ENCODE data around the gene SLC26A8.
"Not testable (repeated sequence)": the region's sequence is repeated elsewhere in the genome, so short reads cannot be mapped to it uniquely, and the experiment has no call there.

The SLC26A8 gene

GRCh38 chr6:36015666-36016065 lies 8.8 kb downstream of the SLC26A8 start:
- Histone ChIP-seq H3K27me3 (ENCODE audit: control insufficient read depth, insufficient read depth, low read length) (no peaks in the 10 kb centered on the region), H3K27ac (ENCODE audit: low read depth, low read length) (no peak overlapping the region), H3K9me3 (ENCODE audit: control insufficient read depth, insufficient read depth, low read length) (no peaks in the 10 kb centered on the region), H3K4me3 (ENCODE audit: low read depth, low read length) (no peak overlapping the region), H3K36me3 (ENCODE audit: control insufficient read depth, insufficient read depth, low read length) (no peaks in the 10 kb centered on the region), H3K4me1 (ENCODE audit: control insufficient read depth, insufficient read depth, low read length) (peaks cover 3% of the 10 kb centered on the region; the same call in 1 of the 2 replicates), H3K9ac (ENCODE audit: low read depth, low read length) (no peak overlapping the region)

GRCh38 chr6:36000451-36000850 lies 24.0 kb downstream of the SLC26A8 start:
- Histone ChIP-seq H3K27ac (ENCODE audit: low read depth, low read length) (no peak overlapping the region), H3K4me1 (ENCODE audit: control insufficient read depth, insufficient read depth, low read length) (no peaks in the 10 kb centered on the region)

GRCh38 chr6:35993150-35993549 lies 31.3 kb downstream of the SLC26A8 start:
- Histone ChIP-seq H3K9ac (ENCODE audit: low read depth, low read length) (no peak overlapping the region), H3K9me3 (ENCODE audit: control insufficient read depth, insufficient read depth, low read length) (no peaks in the 10 kb centered on the region), H3K27ac (ENCODE audit: low read depth, low read length) (no peak overlapping the region), H3K27me3 (ENCODE audit: control insufficient read depth, insufficient read depth, low read length) (no peaks in the 10 kb centered on the region), H3K36me3 (ENCODE audit: control insufficient read depth, insufficient read depth, low read length) (no peaks in the 10 kb centered on the region), H3K4me3 (ENCODE audit: low read depth, low read length) (no peak overlapping the region), H3K4me1 (ENCODE audit: control insufficient read depth, insufficient read depth, low read length) (no peaks in the 10 kb centered on the region; the same call in 1 of the 2 replicates)

More at GRCh38 chr6:36000451-36000850, 24.0 kb downstream of the SLC26A8 start:
- Histone ChIP-seq H3K9ac (ENCODE audit: low read depth, low read length) (no peak overlapping the region), H3K9me3 (ENCODE audit: control insufficient read depth, insufficient read depth, low read length) (no peaks in the 10 kb centered on the region), H3K27me3 (ENCODE audit: control insufficient read depth, insufficient read depth, low read length) (no peaks in the 10 kb centered on the region), H3K36me3 (ENCODE audit: control insufficient read depth, insufficient read depth, low read length) (no peaks in the 10 kb centered on the region), H3K4me3 (ENCODE audit: low read depth, low read length) (no peak overlapping the region)

DNA sequence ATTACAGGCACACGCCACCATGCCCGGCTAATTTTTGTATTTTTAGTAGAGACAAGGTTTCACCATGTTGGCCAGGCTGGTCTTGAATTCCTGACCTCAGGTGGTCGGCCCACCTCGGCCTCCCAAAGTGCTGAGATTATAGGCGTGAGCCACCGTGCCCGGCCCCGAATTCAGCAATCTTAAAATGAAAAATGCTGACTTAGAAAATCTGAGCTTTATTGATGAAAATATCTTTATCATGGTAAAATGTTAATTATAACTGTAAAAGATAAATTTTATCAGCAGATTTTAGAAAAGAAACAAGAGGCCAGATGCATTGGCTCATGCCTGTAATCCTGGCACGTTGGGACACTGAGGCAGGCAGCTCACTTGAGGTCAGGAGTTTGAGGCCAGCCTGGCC lies 36.4 kb downstream of the SLC26A8 start:
- not testable (repeated sequence) for H3K27me3 ChIP-seq (ENCODE audit: control insufficient read depth, insufficient read depth, low read length); H3K4me3 ChIP-seq (ENCODE audit: low read depth, low read length); H3K4me1 ChIP-seq (ENCODE audit: control insufficient read depth, insufficient read depth, low read length); H3K27ac ChIP-seq (ENCODE audit: low read depth, low read length); H3K36me3 ChIP-seq (ENCODE audit: control insufficient read depth, insufficient read depth, low read length); H3K9me3 ChIP-seq (ENCODE audit: control insufficient read depth, insufficient read depth, low read length); H3K9ac ChIP-seq (ENCODE audit: low read depth, low read length)

DNA sequence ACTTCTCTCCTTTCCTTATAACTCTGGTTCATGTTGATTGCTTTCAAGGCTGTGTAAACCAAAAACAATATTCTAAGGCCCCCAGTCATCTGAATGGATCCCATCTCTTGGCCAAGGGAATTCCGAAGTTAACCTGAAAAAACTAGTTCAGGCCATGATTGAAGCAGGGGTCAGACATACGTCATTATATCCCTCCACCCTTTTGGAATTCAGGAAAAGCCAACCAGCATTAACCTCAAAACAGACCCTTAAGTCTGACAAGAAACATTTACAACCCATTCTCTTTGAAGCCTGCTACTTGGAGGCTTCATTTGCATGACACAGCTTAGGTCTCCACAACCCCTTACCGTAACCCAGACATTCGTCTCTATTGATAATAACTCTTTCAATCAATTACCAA lies 39.7 kb downstream of the SLC26A8 start:
- Histone ChIP-seq H3K36me3 (ENCODE audit: control insufficient read depth, insufficient read depth, low read length) (no peaks in the 10 kb centered on the region), H3K9me3 (ENCODE audit: control insufficient read depth, insufficient read depth, low read length) (no peaks in the 10 kb centered on the region), H3K27me3 (ENCODE audit: control insufficient read depth, insufficient read depth, low read length) (no peaks in the 10 kb centered on the region), H3K4me3 (ENCODE audit: low read depth, low read length) (no peak overlapping the region), H3K27ac (ENCODE audit: low read depth, low read length) (no peak overlapping the region), H3K9ac (ENCODE audit: low read depth, low read length) (no peak overlapping the region), H3K4me1 (ENCODE audit: control insufficient read depth, insufficient read depth, low read length) (peaks cover 9% of the 10 kb centered on the region; the same call in 1 of the 2 replicates)

GRCh38 chr6:35980991-35981645 lies 43.3 kb downstream of the SLC26A8 start:
- no peaks in the 10 kb centered on the region for H3K36me3 ChIP-seq (ENCODE audit: control insufficient read depth, insufficient read depth, low read length)
- H3K27me3 ChIP-seq (ENCODE audit: control insufficient read depth, insufficient read depth, low read length), result no peaks in the 10 kb centered on the region
- H3K9me3 ChIP-seq (ENCODE audit: control insufficient read depth, insufficient read depth, low read length), result no peaks in the 10 kb centered on the region
- H3K4me1 ChIP-seq (ENCODE audit: control insufficient read depth, insufficient read depth, low read length), result peaks cover 9% of the 10 kb centered on the region; the same call in 1 of the 2 replicates
- H3K9ac ChIP-seq (ENCODE audit: low read depth, low read length), result no peak overlapping the region
- no peak overlapping the region for H3K27ac ChIP-seq (ENCODE audit: low read depth, low read length)
- no peak overlapping the region for H3K4me3 ChIP-seq (ENCODE audit: low read depth, low read length)

- not testable (repeated sequence) for H3K9me3 ChIP-seq (ENCODE audit: control insufficient read depth, insufficient read depth, low read length); H3K27me3 ChIP-seq (ENCODE audit: control insufficient read depth, insufficient read depth, low read length); H3K9ac ChIP-seq (ENCODE audit: low read depth, low read length); H3K4me3 ChIP-seq (ENCODE audit: low read depth, low read length); H3K27ac ChIP-seq (ENCODE audit: low read depth, low read length); H3K36me3 ChIP-seq (ENCODE audit: control insufficient read depth, insufficient read depth, low read length); H3K4me1 ChIP-seq (ENCODE audit: control insufficient read depth, insufficient read depth, low read length)
These were observed 44.3 kb downstream of the SLC26A8 start for GRCh38 chr6:35980126-35980525.

- Histone ChIP-seq H3K9me3 (ENCODE audit: control insufficient read depth, insufficient read depth, low read length) (no peaks in the 10 kb centered on the region), H3K27me3 (ENCODE audit: control insufficient read depth, insufficient read depth, low read length) (no peaks in the 10 kb centered on the region), H3K4me3 (ENCODE audit: low read depth, low read length) (no peak overlapping the region), H3K36me3 (ENCODE audit: control insufficient read depth, insufficient read depth, low read length) (no peaks in the 10 kb centered on the region), H3K27ac (ENCODE audit: low read depth, low read length) (no peak overlapping the region), H3K4me1 (ENCODE audit: control insufficient read depth, insufficient read depth, low read length) (no peaks in the 10 kb centered on the region; the same call in 1 of the 2 replicates), H3K9ac (ENCODE audit: low read depth, low read length) (no peak overlapping the region)
These were observed 47.1 kb downstream of the SLC26A8 start for GRCh38 chr6:35977308-35977707.

DNA sequence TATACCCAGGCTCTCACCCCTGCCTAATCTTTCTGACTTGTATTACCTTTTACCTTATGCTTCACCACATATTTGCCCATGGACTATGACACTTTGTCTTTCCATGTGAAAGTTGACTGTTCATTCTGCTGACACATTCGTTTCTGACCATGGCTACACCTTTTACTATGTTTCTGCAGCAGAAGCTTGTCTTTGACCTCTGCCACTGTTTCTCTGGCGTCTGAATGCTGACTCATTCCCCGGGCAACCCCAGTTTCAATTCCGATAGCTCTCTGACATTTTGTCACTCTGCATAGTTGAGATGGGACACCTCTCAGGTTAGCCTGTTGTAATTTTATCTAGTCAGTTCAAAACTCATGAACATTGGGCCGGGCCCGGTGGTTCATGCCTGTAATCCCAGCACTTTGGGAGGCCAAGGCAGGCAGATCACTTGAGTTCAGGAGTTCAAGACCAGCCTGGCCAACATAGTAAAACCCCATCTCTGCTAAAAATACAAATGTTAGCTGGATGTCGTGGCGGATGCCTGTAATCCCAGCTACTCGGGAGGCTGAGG lies 50.7 kb downstream of the SLC26A8 start:
- no peaks in the 10 kb centered on the region; the same call in 1 of the 2 replicates for H3K4me1 ChIP-seq (ENCODE audit: control insufficient read depth, insufficient read depth, low read length)
- no peaks in the 10 kb centered on the region for H3K27me3 ChIP-seq (ENCODE audit: control insufficient read depth, insufficient read depth, low read length)
- no peaks in the 10 kb centered on the region for H3K36me3 ChIP-seq (ENCODE audit: control insufficient read depth, insufficient read depth, low read length)
- H3K9ac ChIP-seq (ENCODE audit: low read depth, low read length), result no peak overlapping the region
- H3K9me3 ChIP-seq (ENCODE audit: control insufficient read depth, insufficient read depth, low read length), result no peaks in the 10 kb centered on the region
- no peak overlapping the region for H3K27ac ChIP-seq (ENCODE audit: low read depth, low read length)
- H3K4me3 ChIP-seq (ENCODE audit: low read depth, low read length), result no peak overlapping the region

- H3K9ac ChIP-seq (ENCODE audit: low read depth, low read length), result no peak overlapping the region
These were observed 51.7 kb downstream of the SLC26A8 start for GRCh38 chr6:35972471-35973367.

GRCh38 chr6:35970181-35970580 lies 54.3 kb downstream of the SLC26A8 start:
- Histone ChIP-seq H3K36me3 (ENCODE audit: control insufficient read depth, insufficient read depth, low read length) (no peaks in the 10 kb centered on the region), H3K9ac (ENCODE audit: low read depth, low read length) (no peak overlapping the region), H3K9me3 (ENCODE audit: control insufficient read depth, insufficient read depth, low read length) (no peaks in the 10 kb centered on the region), H3K4me3 (ENCODE audit: low read depth, low read length) (no peak overlapping the region), H3K27me3 (ENCODE audit: control insufficient read depth, insufficient read depth, low read length) (no peaks in the 10 kb centered on the region), H3K4me1 (ENCODE audit: control insufficient read depth, insufficient read depth, low read length) (peaks cover 5% of the 10 kb centered on the region), H3K27ac (ENCODE audit: low read depth, low read length) (no peak overlapping the region)

More at GRCh38 chr6:35972471-35973367, 51.7 kb downstream of the SLC26A8 start:
- H3K4me3 ChIP-seq (ENCODE audit: low read depth, low read length), result no peak overlapping the region
- no peaks in the 10 kb centered on the region for H3K36me3 ChIP-seq (ENCODE audit: control insufficient read depth, insufficient read depth, low read length)
- H3K4me1 ChIP-seq (ENCODE audit: control insufficient read depth, insufficient read depth, low read length), result no peaks in the 10 kb centered on the region; the same call in 1 of the 2 replicates
- no peaks in the 10 kb centered on the region for H3K27me3 ChIP-seq (ENCODE audit: control insufficient read depth, insufficient read depth, low read length)
- H3K9me3 ChIP-seq (ENCODE audit: control insufficient read depth, insufficient read depth, low read length), result no peaks in the 10 kb centered on the region
- H3K27ac ChIP-seq (ENCODE audit: low read depth, low read length), result no peak overlapping the region

Data from HUES48 (cell line).